WERI-Rb-1 (cell line): ENCODE measurements around the gene LIN37.
A peak's percentile ranks its signal among the peaks of the same experiment; 100 is the strongest.

Experiments
- DNase-seq: peaks from one replicate; pipeline ENCODE4 v3.0.0-alpha.2; 2020
- H3K27ac ChIP-seq: fragments of 250-450 bp; sonication (Bioruptor Pico); 2 replicates; pipeline ENCODE4 v1.5.1; 2020; ENCODE audit warnings: mild to moderate bottlenecking, moderate library complexity
- H3K27me3 ChIP-seq: fragments of 250-450 bp; sonication (Bioruptor Pico); 2 replicates; pipeline ENCODE4 v1.5.1; 2021; ENCODE audit warnings: mild to moderate bottlenecking, low read depth, moderate library complexity; ENCODE audit not compliant: insufficient read depth, severe bottlenecking
- H3K36me3 ChIP-seq: fragments of 250-450 bp; sonication (Bioruptor Pico); 2 replicates; pipeline ENCODE4 v1.5.1; 2020; ENCODE audit warnings: mild to moderate bottlenecking, moderate library complexity
- H3K4me3 ChIP-seq: 2 replicates; pipeline ENCODE4 v1.5.1; 2011; ENCODE audit warnings: low read depth, mild to moderate bottlenecking, control low read depth, low read length
- H3K9me3 ChIP-seq: fragments of 250-450 bp; sonication (Bioruptor Pico); 2 replicates; pipeline ENCODE4 v1.5.1; 2021; ENCODE audit warnings: mild to moderate bottlenecking, moderate library complexity; ENCODE audit not compliant: severe bottlenecking
- TF ChIP-seq, protein P1 (sequence below): IDR thresholded peaks from 2 replicates; pipeline ENCODE4 v1.5.1; 2011; ENCODE audit warnings: low read depth, mild to moderate bottlenecking, control low read depth, inconsistent platforms, low read length

The LIN37 gene

GRCh38 chr19:35754370-35755130 lies 6.2 kb downstream of the LIN37 start:
- Histone ChIP-seq H3K27ac (peak overlapping the region; percentile 97), H3K27me3 (no peaks in the 10 kb centered on the region), H3K36me3 (peaks cover 27% of the 10 kb centered on the region), H3K4me3 (no peak overlapping the region), H3K9me3 (no peaks in the 10 kb centered on the region)
- DNase-seq: no peak
- TF ChIP-seq, protein P1, sequence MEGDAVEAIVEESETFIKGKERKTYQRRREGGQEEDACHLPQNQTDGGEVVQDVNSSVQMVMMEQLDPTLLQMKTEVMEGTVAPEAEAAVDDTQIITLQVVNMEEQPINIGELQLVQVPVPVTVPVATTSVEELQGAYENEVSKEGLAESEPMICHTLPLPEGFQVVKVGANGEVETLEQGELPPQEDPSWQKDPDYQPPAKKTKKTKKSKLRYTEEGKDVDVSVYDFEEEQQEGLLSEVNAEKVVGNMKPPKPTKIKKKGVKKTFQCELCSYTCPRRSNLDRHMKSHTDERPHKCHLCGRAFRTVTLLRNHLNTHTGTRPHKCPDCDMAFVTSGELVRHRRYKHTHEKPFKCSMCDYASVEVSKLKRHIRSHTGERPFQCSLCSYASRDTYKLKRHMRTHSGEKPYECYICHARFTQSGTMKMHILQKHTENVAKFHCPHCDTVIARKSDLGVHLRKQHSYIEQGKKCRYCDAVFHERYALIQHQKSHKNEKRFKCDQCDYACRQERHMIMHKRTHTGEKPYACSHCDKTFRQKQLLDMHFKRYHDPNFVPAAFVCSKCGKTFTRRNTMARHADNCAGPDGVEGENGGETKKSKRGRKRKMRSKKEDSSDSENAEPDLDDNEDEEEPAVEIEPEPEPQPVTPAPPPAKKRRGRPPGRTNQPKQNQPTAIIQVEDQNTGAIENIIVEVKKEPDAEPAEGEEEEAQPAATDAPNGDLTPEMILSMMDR: no peak

GRCh38 chr19:35755131-35755549 lies 6.8 kb downstream of the LIN37 start:
- Histone ChIP-seq H3K27ac (peak overlapping the region; percentile 97), H3K4me3 (peak overlapping the region; percentile 40), H3K36me3 (peaks cover 33% of the 10 kb centered on the region), H3K27me3 (no peaks in the 10 kb centered on the region), H3K9me3 (no peaks in the 10 kb centered on the region)
- TF ChIP-seq, protein P1: no peak
- peak; percentile 93 for DNase-seq

DNA sequence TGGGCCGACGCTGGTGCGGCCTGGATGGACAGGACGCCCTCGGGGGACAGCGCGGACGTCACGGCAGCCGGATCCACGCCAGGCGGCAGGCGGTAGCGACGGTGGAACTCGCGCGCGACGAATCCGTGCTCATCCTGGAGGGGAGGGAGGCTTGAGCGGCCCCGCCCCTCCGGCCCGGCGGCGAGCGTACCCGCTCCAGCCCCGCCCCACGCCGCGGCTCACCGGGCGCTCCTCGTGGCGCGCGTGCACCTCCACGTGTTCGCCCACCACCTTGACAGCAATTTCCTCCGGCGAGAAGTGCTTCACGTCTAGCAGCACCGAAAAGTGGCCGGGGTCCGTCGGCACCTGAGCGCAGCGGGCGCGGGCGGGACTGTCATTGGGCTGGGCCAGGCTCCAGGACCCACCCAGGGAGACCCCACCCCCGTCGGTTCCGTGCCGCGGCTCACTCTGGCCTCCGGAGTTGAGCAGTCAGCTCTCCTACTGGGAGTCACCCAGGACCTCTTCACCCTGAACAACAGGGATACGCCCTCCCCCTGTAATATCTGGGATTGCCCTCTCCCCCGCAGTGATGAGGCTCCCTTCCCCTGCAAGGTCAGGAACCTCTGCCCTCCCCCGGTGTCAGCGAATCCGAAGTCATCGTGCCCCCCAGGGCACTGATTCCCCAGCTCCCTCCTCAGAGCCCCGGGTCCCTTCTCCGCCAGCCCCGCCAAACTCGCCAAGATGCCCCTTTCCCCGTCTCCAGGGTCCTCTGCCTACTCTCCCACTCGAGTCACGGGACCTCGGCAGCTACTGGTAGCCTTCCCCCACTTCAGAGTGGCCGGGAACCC lies 7.4 kb downstream of the LIN37 start:
- H3K27ac ChIP-seq: peak overlapping the region; percentile 97

DNA sequence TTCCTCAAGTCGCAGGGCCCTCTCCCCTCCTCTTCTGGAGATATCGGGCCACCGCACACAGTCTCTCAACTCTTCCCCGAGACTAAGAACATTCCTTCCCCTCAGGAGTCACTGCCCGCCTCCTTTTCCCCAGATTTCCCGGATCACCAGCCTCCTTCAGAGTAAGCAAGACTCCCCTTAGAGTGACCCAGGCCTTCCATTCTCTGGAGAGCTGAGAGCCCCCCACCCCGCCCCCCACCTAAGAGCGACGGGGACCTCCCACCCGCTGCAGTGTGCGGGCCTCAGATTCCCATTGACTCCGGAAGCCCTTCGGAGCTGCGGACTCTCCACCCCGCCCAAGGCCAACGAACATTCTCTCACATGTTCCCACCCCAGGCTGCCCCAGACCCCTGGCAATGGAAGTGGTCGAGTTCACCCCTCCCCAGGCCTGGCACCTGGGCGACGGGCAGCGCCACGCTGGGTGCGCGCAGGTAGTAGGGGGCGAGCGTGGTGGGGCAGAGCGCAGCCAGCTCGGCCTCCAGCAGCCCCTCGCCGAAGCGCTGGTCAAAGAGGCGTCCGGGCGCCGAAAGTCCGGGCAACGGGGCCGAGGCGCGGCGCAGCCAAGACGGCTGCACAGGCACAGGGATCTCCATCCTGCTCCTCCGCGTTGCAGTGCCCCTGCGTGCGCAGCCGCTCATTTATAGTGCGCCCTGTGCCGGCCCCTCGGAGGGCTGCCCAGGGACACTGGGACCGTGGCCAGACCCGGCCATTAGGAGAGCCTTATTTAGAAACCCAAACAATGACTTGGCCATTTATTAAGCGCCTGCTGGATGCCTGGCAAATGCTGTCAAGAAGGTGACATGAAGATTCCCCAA lies 8.2 kb downstream of the LIN37 start, which contains the start of gene HSPB6:
TSS of gene HSPB6 (minus strand) at position 653 of the 854 bp plus-strand sequence. CDS start at position 632, 21 bp downstream.
- H3K27ac ChIP-seq: peak within 1 kb of the TSS; percentile 97
- peaks cover 48% of the 10 kb centered on the region for H3K36me3 ChIP-seq
- H3K27me3 ChIP-seq: no peaks in the 10 kb centered on the region
- no peak for DNase-seq
- TF ChIP-seq, protein P1: no peak
- H3K9me3 ChIP-seq: no peaks in the 10 kb centered on the region
- peak within 1 kb of the TSS; percentile 100 for H3K4me3 ChIP-seq

More for the DNA sequence above, 7.4 kb downstream of the LIN37 start:
- Histone ChIP-seq H3K9me3 (no peaks in the 10 kb centered on the region), H3K36me3 (peaks cover 39% of the 10 kb centered on the region), H3K4me3 (peak overlapping the region; percentile 40), H3K27me3 (no peaks in the 10 kb centered on the region)
- no peak for DNase-seq
- TF ChIP-seq, protein P1: no peak

GRCh38 chr19:35757231-35757748 lies 8.9 kb downstream of the LIN37 start:
- H3K36me3 ChIP-seq: peaks cover 54% of the 10 kb centered on the region
- peak; percentile 60 for DNase-seq
- H3K27me3 ChIP-seq: no peaks in the 10 kb centered on the region
- H3K4me3 ChIP-seq: peak overlapping the region; percentile 100
- peak overlapping the region; percentile 97 for H3K27ac ChIP-seq
- TF ChIP-seq, protein P1: no peak
- H3K9me3 ChIP-seq: no peaks in the 10 kb centered on the region
